Measurements from ENCODE around the gene JPH2. TPM values are rescaled to one million over a fixed set of nuclear protein-coding genes. Genes with fewer than 3 reads are reported as not detected.

Gene JPH2
- total and polyA plus RNA-seq, 10 of the 15 experiments (the other 5 are each of a cell fraction or from before 2014, with no cell fraction given) = 0.16 TPM; not detected in 9

- Histone ChIP-seq H3K9ac (ENCODE audit: control insufficient read depth, insufficient read depth, low read length) (no peak overlapping the region), H2AFZ (ENCODE audit: control insufficient read depth, low read depth, low read length) (no peak overlapping the region), H3K9me3 (replicated peaks; ENCODE audit: control insufficient read depth, insufficient read depth, low read length) (no peaks in the 10 kb centered on the region), H3K79me2 (ENCODE audit: control insufficient read depth, insufficient read depth, low read length) (no peaks in the 10 kb centered on the region), H4K20me1 (ENCODE audit: control insufficient read depth, insufficient read depth) (no peaks in the 10 kb centered on the region), H3K4me3 (no peak overlapping the region), H3K4me2 (ENCODE audit: control insufficient read depth, insufficient read depth) (no peak overlapping the region), H3K27ac (ENCODE audit: control insufficient read depth, insufficient read depth) (no peak overlapping the region), H3K4me1 (ENCODE audit: control insufficient read depth, insufficient read depth, low read length) (peaks cover 18% of the 10 kb centered on the region), H3K27me3 (replicated peaks in 1 of 2; ENCODE audit: control insufficient read depth in 2 of 2, insufficient read depth in 2 of 2, low read length in 1 of 2) (no peaks in the 10 kb centered on the region), H3K36me3 (ENCODE audit: control insufficient read depth in 2 of 2, insufficient read depth in 2 of 2, low read length in 1 of 2) (no peaks in the 10 kb centered on the region; a peak in 1 of 4 replicates)
- POLR2A ChIA-PET = no interaction called here
- SMC1A ChIA-PET (ENCODE audit: uncharacterized antibody, unreplicated experiment) = no interaction called here
- FAIRE-seq (no peak), DNase-seq (ENCODE audit: low read depth, low spot score) (no peak), ATAC-seq (no peak)
- CTCF ChIA-PET = no interaction called here
- intact Hi-C loops (cut with micrococcal nuclease; ENCODE audit: unreplicated experiment) = no loop called here
- 85% methylated on average over 20 of the region's 20 CpGs for WGBS (ENCODE audit: insufficient coverage, insufficient replicate concordance, low lambda C conversion rate, missing lambda C conversion rate)
- RAD21 ChIA-PET (ENCODE audit: unreplicated experiment) = no interaction called here
- in situ Hi-C loops (cut with MboI) = no loop called here
- no TSS peak for BruUV-seq (replicated peaks)
- TF ChIP-seq RUNX3 (IDR thresholded peaks at IDR 0.05; ENCODE audit: low read length) (no peak), NFXL1 (IDR thresholded peaks at IDR 0.05; ENCODE audit: borderline replicate concordance) (no peak), HDAC2 (IDR thresholded peaks at IDR 0.05) (no peak), HCFC1 (IDR thresholded peaks at IDR 0.05; ENCODE audit: low read length) (no peak), CHD4 (IDR thresholded peaks at IDR 0.05) (no peak), NFIC (IDR thresholded peaks at IDR 0.05; ENCODE audit: low read depth, low read length) (no peak), EGR1 (IDR thresholded peaks at IDR 0.05; ENCODE audit: borderline replicate concordance in 1 of 2, low read depth in 2 of 2, low read length in 2 of 2) (no peak), SPI1 (IDR thresholded peaks at IDR 0.05; ENCODE audit: borderline replicate concordance, insufficient read depth, low read depth, low read length) (no peak), CUX1 (IDR thresholded peaks at IDR 0.05; ENCODE audit: insufficient replicate concordance, low read depth, low read length) (no peak), LARP7 (IDR thresholded peaks at IDR 0.05) (no peak), MEF2A (IDR thresholded peaks at IDR 0.05; ENCODE audit: insufficient read depth, low read depth, low read length) (no peak), NKRF (conservative IDR thresholded peaks at IDR 0.05) (no peak), MTA3 (IDR thresholded peaks at IDR 0.05; ENCODE audit: borderline replicate concordance, low read length) (no peak), KDM1A (IDR thresholded peaks at IDR 0.05; ENCODE audit: borderline replicate concordance) (no peak)
These were observed 121.3 kb downstream of the JPH2 start for GRCh38 chr20:44065401-44066340.

Data from GM12878 (cell line).